ENCODE data around the gene PCBP3. TPM values are rescaled to one million over a fixed set of nuclear protein-coding genes. Genes with fewer than 3 reads are reported as not detected.

PCBP3 gene
- total and polyA plus RNA-seq, 2 of the 13 experiments (the other 11 are each of a cell fraction or from before 2014, with no cell fraction given), result not detected

DNA sequence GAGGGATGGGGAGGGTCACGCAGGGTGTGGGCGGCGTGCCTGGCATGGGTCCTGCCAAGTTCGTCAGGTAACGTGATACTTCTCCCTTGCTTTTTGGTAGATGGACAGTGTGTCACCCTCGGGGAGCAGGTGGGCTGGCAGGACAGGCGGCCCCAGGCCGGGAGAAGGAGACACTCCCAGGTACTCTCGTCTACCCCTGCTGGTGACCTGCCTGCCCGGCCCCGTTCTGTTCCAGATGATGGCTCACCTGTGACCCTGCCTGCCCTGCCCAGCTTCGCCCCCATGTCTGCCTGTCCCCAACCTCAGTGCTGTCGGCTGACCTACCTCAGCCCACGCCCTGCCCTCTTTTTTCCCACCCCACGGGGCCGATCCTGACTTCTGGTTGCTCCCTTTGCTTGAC lies 144.7 kb downstream of the PCBP3 start:
- Histone ChIP-seq H3K4me2 (ENCODE audit: low read depth, low read length) (no peak overlapping the region), H4K20me1 (ENCODE audit: insufficient read depth, low read length) (no peaks in the 10 kb centered on the region), H3K4me3 (replicated peaks in 1 of 3; ENCODE audit: insufficient read depth in 1 of 3, low read depth in 2 of 3, low read length in 3 of 3) (no peak overlapping the region), H3K27me3 (ENCODE audit: control insufficient read depth in 1 of 2, insufficient read depth in 2 of 2, low read length in 2 of 2) (peaks cover 5 to 40% of the 10 kb centered on the region in 2 experiments; a peak in 4 of 5 replicates), H2AFZ (ENCODE audit: low read length) (no peak overlapping the region), H3K9me3 (ENCODE audit: low read length) (no peaks in the 10 kb centered on the region), H3K4me1 (ENCODE audit: insufficient read depth, low read length) (no peaks in the 10 kb centered on the region; the same call in 1 of the 2 replicates), H3K9ac (ENCODE audit: insufficient read depth, low read depth, low read length) (no peak overlapping the region), H3K36me3 (replicated peaks in 1 of 2; ENCODE audit: control insufficient read depth in 1 of 2, insufficient read depth in 2 of 2, low read length in 2 of 2) (no peaks in the 10 kb centered on the region), H3K27ac (ENCODE audit: extremely low read length, insufficient read depth, low read length) (no peak overlapping the region), H3K79me2 (ENCODE audit: insufficient read depth, low read length) (no peaks in the 10 kb centered on the region)
- ATAC-seq (peak; percentile 38; the same call in 2 of the 3 replicates), FAIRE-seq (no peak), DNase-seq (ENCODE audit: low spot score) (no peak)
- WGBS (ENCODE audit: low lambda C conversion rate), result 19% methylated on average over 11 of the region's 16 CpGs
- BruUV-seq (replicated peaks), result no TSS peak
- in situ Hi-C loops (cut with HindIII; ENCODE audit: extremely low pct_ligation_motif_present, low pct_unique_long_range_greater_than_20kb), result no loop called here
- TF ChIP-seq SCMH1 (CRISPR knock-in tag; IDR thresholded peaks at IDR 0.05; ENCODE audit: borderline replicate concordance), result no peak
- CTCF ChIA-PET (ENCODE audit: low intra/inter-chr PET ratio, low total read pairs), result no interaction called here
- POLR2A ChIA-PET, result no interaction called here
- intact Hi-C loops (cut with micrococcal nuclease; ENCODE audit: unreplicated experiment), result no loop called here

DNA sequence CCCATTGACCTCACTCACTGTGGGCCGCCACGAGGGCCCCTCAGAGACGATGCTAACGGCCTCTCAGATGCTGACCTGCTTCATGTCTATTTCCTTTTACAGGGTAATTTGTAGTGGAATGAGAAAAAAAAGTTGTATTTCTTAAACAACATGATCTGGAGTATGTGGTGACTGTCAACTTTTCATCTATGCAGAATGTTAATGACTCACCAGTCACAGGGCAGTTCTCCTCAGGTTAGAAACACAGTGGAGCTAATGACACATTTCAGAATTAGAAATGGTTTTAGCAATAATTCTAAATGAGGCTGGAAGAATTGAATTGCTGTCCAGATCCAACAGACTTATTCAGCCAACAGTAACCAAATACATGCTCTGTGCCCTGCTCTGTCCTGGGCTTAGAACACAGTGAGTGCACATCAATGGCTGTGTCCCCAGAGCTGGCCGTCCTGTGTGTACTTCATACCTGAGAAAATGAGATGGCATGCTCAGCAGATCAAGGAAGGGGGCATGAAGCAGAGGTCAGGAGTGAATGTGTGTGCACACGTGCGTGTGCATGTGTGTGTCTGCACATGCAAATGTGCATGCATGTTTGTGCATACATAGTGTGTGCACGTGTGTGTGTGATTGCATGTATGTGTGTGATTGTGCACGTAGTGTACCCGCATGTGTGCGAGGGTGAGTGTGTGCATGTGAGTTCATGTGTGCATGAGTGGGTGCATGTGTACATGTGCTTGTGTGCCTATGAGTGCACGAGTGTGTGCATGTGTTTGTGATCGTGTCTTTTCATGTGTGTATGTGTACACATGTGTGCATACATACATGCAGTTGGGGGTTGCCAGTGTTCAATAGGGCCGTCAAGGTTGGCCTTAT lies 145.3 kb downstream of the PCBP3 start:
- ATAC-seq (no peak), FAIRE-seq (no peak)
- POLR2A ChIA-PET, result no interaction called here

More for the DNA sequence above, 145.3 kb downstream of the PCBP3 start:
- 33% methylated on average over 14 of the region's 14 CpGs for WGBS (ENCODE audit: low lambda C conversion rate)
- H3K4me1 ChIP-seq (ENCODE audit: insufficient read depth, low read length), result peaks cover 7% of the 10 kb centered on the region
- no peaks in the 10 kb centered on the region for H3K9me3 ChIP-seq (ENCODE audit: low read length)
- in situ Hi-C loops (cut with HindIII; ENCODE audit: extremely low pct_ligation_motif_present, low pct_unique_long_range_greater_than_20kb) (no loop called here), intact Hi-C loops (cut with micrococcal nuclease; ENCODE audit: unreplicated experiment) (no loop called here)
- no peaks in the 10 kb centered on the region for H4K20me1 ChIP-seq (ENCODE audit: insufficient read depth, low read length)
- TF ChIP-seq MNT (IDR thresholded peaks at IDR 0.05), result peak; percentile 96
- TF ChIP-seq ZNF652 (CRISPR knock-in tag; IDR thresholded peaks at IDR 0.05; ENCODE audit: borderline replicate concordance, low read depth), result no peak
- no TSS peak for BruUV-seq (replicated peaks)
- no peak overlapping the region for H3K27ac ChIP-seq (ENCODE audit: extremely low read length, insufficient read depth, low read length)
- no peaks in the 10 kb centered on the region for H3K79me2 ChIP-seq (ENCODE audit: insufficient read depth, low read length)
- no peak overlapping the region for H3K4me3 ChIP-seq (replicated peaks in 1 of 3; ENCODE audit: insufficient read depth in 1 of 3, low read depth in 2 of 3, low read length in 3 of 3)
- no peak overlapping the region for H3K4me2 ChIP-seq (ENCODE audit: low read depth, low read length)
- DNase-seq (ENCODE audit: low spot score), result no peak
- CTCF ChIA-PET (ENCODE audit: low intra/inter-chr PET ratio, low total read pairs), result no interaction called here
- H3K36me3 ChIP-seq (replicated peaks in 1 of 2; ENCODE audit: control insufficient read depth in 1 of 2, insufficient read depth in 2 of 2, low read length in 2 of 2), result no peaks in the 10 kb centered on the region
- no peak overlapping the region for H3K9ac ChIP-seq (ENCODE audit: insufficient read depth, low read depth, low read length)
- peaks cover 5 to 46% of the 10 kb centered on the region in 2 experiments; a peak in 4 of 5 replicates for H3K27me3 ChIP-seq (ENCODE audit: control insufficient read depth in 1 of 2, insufficient read depth in 2 of 2, low read length in 2 of 2)
- no peak overlapping the region for H2AFZ ChIP-seq (ENCODE audit: low read length)

Measured in HepG2 (cell line).